HCT116 (cell line): ENCODE data around the gene FIBCD1.

Experiments
- CEBPB ChIP-seq: IDR thresholded peaks from 2 replicates; pipeline ENCODE4 v1.6.1; 2012; ENCODE audit warnings: low read depth
- CTCF ChIP-seq, 3 experiments: fragments of 200-600 bp in 1 of 3; sonication (generic) in 1 of 3; IDR thresholded peaks in 2 of 3; conservative IDR thresholded peaks in 1 of 3; 2 replicates each; pipeline ENCODE4 v1.5.1; 2012 to 2017; ENCODE audit warnings: low read depth in 2 of 3, low read length in 2 of 3, antibody characterized with exemption in 1 of 3, borderline replicate concordance in 1 of 3, control low read depth in 1 of 3, mild to moderate bottlenecking in 1 of 3, mixed read lengths in 1 of 3, mixed run types in 1 of 3, moderate library complexity in 1 of 3; ENCODE audit not compliant: insufficient read depth in 1 of 3
- ELF1 ChIP-seq: IDR thresholded peaks from 2 replicates; pipeline ENCODE4 v1.6.1; 2012; ENCODE audit warnings: low read depth, borderline replicate concordance
- EZH2 ChIP-seq: fragments of 200-600 bp; sonication (generic); IDR thresholded peaks from 2 replicates; pipeline ENCODE4 v1.6.1; 2017; ENCODE audit warnings: antibody characterized with exemption, mixed run types
- EZH2phosphoT487 ChIP-seq: fragments of 200-600 bp; IDR thresholded peaks from 2 replicates; pipeline ENCODE4 v1.6.1; 2018; ENCODE audit warnings: antibody characterized with exemption, borderline replicate concordance
- POLR2A ChIP-seq: IDR thresholded peaks from 2 replicates; pipeline ENCODE4 v1.7.0; 2011; ENCODE audit warnings: borderline replicate concordance; ENCODE audit not compliant: insufficient read depth, insufficient read length; ENCODE audit errors: extremely low read depth
- POLR2AphosphoS5 ChIP-seq: IDR thresholded peaks from 2 replicates; pipeline ENCODE4 v1.6.1; 2011; ENCODE audit warnings: mild to moderate bottlenecking, low read depth, low read length, moderate library complexity
- RAD21 ChIP-seq: IDR thresholded peaks from 2 replicates; pipeline ENCODE4 v1.6.1; 2012; ENCODE audit warnings: low read depth, mild to moderate bottlenecking
- SIN3A ChIP-seq: IDR thresholded peaks from 2 replicates; pipeline ENCODE4 v1.6.1; 2012; ENCODE audit warnings: low read depth
- SP1 ChIP-seq: IDR thresholded peaks from 2 replicates; pipeline ENCODE4 v1.6.1; 2012; ENCODE audit warnings: low read depth
- SRF ChIP-seq: IDR thresholded peaks from 2 replicates; pipeline ENCODE4 v1.6.1; 2012; ENCODE audit warnings: low read depth
- TCF7L2 ChIP-seq: IDR thresholded peaks from 2 replicates; pipeline ENCODE4 v1.7.0; 2011; ENCODE audit warnings: borderline replicate concordance, inconsistent platforms; ENCODE audit not compliant: insufficient read depth, insufficient read length; ENCODE audit errors: extremely low read depth
- TF ChIP-seq, protein P1 (sequence below): IDR thresholded peaks from 2 replicates; pipeline ENCODE4 v1.6.1; 2012
- TF ChIP-seq, protein P2 (sequence below): IDR thresholded peaks from 2 replicates; pipeline ENCODE4 v1.6.1; 2012

GRCh38 chr9:130914417-130915095, 24.5 kb downstream of the FIBCD1 start:
- TF ChIP-seq CTCF (IDR thresholded peaks at IDR 0.05 in 2 of 3, conservative IDR thresholded peaks at IDR 0.05 in 1 of 3; ENCODE audit: borderline replicate concordance in 1 of 3, insufficient read depth in 1 of 3, low read depth in 2 of 3, low read length in 2 of 3) = no peak
- no peak for TF ChIP-seq EZH2phosphoT487
- no peak for TF ChIP-seq POLR2AphosphoS5
- no peak for TF ChIP-seq POLR2A
- TF ChIP-seq ELF1 = no peak
- TF ChIP-seq, protein P1, sequence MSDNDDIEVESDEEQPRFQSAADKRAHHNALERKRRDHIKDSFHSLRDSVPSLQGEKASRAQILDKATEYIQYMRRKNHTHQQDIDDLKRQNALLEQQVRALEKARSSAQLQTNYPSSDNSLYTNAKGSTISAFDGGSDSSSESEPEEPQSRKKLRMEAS = no peak
- no peak for TF ChIP-seq RAD21
- no peak for TF ChIP-seq CEBPB
- no peak for TF ChIP-seq EZH2
- no peak for TF ChIP-seq TCF7L2
- TF ChIP-seq, protein P2, sequence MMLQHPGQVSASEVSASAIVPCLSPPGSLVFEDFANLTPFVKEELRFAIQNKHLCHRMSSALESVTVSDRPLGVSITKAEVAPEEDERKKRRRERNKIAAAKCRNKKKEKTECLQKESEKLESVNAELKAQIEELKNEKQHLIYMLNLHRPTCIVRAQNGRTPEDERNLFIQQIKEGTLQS = no peak
- no peak for TF ChIP-seq SP1
- no peak for TF ChIP-seq SRF
- TF ChIP-seq SIN3A = no peak
